ENCODE results near the gene FSIP1. TPM values are rescaled to one million over a fixed set of nuclear protein-coding genes. Genes with fewer than 3 reads are reported as not detected.

FSIP1 gene
- total and polyA plus RNA-seq, 12 donors = 0.15 to 4.4 (median 0.89) TPM

GRCh38 chr15:39690881-39691634 lies 91.6 kb downstream of the FSIP1 start:
- H3K9me3 ChIP-seq = no peaks in the 10 kb centered on the region
- intact Hi-C loops (cut with DNase I) = loop anchor here in 1 of 10 donors (10.0 kb wide), 1 partner anchor 64 kb away; no protein-coding TSS in a partner anchor
- no peaks in the 10 kb centered on the region for H3K36me3 ChIP-seq
- H3K27ac ChIP-seq = no peak overlapping the region
- WGBS, 2 donors = 64 to 72% methylated on average over 6 of the region's 6 CpGs
- H3K4me1 ChIP-seq = no peaks in the 10 kb centered on the region
- H3K4me3 ChIP-seq = no peak overlapping the region
- ATAC-seq = no peak
- TF ChIP-seq, protein P1, sequence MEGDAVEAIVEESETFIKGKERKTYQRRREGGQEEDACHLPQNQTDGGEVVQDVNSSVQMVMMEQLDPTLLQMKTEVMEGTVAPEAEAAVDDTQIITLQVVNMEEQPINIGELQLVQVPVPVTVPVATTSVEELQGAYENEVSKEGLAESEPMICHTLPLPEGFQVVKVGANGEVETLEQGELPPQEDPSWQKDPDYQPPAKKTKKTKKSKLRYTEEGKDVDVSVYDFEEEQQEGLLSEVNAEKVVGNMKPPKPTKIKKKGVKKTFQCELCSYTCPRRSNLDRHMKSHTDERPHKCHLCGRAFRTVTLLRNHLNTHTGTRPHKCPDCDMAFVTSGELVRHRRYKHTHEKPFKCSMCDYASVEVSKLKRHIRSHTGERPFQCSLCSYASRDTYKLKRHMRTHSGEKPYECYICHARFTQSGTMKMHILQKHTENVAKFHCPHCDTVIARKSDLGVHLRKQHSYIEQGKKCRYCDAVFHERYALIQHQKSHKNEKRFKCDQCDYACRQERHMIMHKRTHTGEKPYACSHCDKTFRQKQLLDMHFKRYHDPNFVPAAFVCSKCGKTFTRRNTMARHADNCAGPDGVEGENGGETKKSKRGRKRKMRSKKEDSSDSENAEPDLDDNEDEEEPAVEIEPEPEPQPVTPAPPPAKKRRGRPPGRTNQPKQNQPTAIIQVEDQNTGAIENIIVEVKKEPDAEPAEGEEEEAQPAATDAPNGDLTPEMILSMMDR (IDR thresholded peaks at IDR 0.05) = no peak
- no peaks in the 10 kb centered on the region for H3K27me3 ChIP-seq
- no peak for DNase-seq

DNA sequence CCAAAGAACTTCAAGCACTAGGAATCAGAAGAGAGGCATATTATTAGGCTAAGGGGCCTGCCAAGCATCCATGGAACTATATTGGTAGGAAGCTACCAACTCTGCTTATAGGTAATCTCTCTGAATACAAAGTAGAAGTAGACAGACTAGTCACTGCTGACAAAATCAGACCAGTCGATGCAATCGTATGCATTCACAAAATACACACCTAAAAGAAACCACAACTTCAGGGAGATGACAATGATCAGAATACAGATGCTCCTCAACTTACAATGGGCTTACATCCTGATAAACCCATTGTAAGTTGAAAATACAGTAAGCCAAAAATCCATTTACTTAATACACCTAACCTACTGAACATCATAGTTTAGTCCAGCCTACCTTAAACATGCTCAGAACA lies 94.7 kb downstream of the FSIP1 start:
- no peak overlapping the region for H3K27ac ChIP-seq
- WGBS, 2 donors = 84 to 94% methylated on average over 2 of the region's 2 CpGs
- no peak for ATAC-seq
- TF ChIP-seq, protein P1 (IDR thresholded peaks at IDR 0.05) = no peak
- intact Hi-C loops (cut with DNase I) = loop anchor here in 8 of 10 donors (2.0 to 10.0 kb wide), 6 partner anchors 61 to 197 kb away; no protein-coding TSS in a partner anchor
- DNase-seq = no peak
- H3K9me3 ChIP-seq = no peaks in the 10 kb centered on the region
- H3K4me1 ChIP-seq = no peaks in the 10 kb centered on the region
- H3K36me3 ChIP-seq = no peaks in the 10 kb centered on the region
- H3K4me3 ChIP-seq = no peak overlapping the region
- no peaks in the 10 kb centered on the region for H3K27me3 ChIP-seq

GRCh38 chr15:39685999-39686613 lies 96.5 kb downstream of the FSIP1 start:
- no peak overlapping the region for H3K27ac ChIP-seq
- no peaks in the 10 kb centered on the region for H3K36me3 ChIP-seq
- ATAC-seq (peak in 6 of 8 donors; percentile 59 to 78 (median 66)), DNase-seq (peak in 1 of 2 donors; percentile 32)
- no peaks in the 10 kb centered on the region for H3K9me3 ChIP-seq
- intact Hi-C loops (cut with DNase I) = loop anchor here in 8 of 10 donors (1.0 to 10.0 kb wide), 7 partner anchors 59 to 199 kb away; no protein-coding TSS in a partner anchor
- TF ChIP-seq, protein P1 (IDR thresholded peaks at IDR 0.05) = peak; percentile 55 to 88 (median 84)
- WGBS, 2 donors = 25 to 27% methylated on average over 4 of the region's 4 CpGs
- no peak overlapping the region for H3K4me3 ChIP-seq
- no peaks in the 10 kb centered on the region for H3K4me1 ChIP-seq
- no peaks in the 10 kb centered on the region for H3K27me3 ChIP-seq

DNA sequence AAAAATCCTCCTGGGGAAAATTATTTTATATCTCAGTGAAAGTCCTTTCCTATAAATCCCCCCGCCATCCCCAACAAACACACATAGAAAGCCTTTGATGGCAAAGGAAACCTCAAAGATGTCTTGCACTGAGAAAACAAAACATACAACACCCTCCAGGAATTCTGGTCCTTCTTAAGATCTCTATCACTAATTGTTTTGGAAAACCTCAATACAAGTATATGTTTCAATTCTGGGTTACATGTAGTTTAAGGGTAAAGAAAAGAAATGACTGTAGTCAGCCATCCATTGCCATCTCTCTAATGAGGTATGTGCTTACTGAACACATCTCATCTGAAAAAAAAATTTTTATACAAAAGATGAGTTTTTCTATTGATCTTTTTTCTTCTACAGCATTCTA lies 97.3 kb downstream of the FSIP1 start:
- WGBS, 2 donors = 96 to 100% methylated on average over 1 of the region's 1 CpG
- no peaks in the 10 kb centered on the region for H3K27me3 ChIP-seq
- TF ChIP-seq, protein P1 (IDR thresholded peaks at IDR 0.05) = no peak
- H3K4me3 ChIP-seq = no peak overlapping the region
- DNase-seq (no peak), ATAC-seq (no peak)
- H3K4me1 ChIP-seq = no peaks in the 10 kb centered on the region
- no peaks in the 10 kb centered on the region for H3K36me3 ChIP-seq
- H3K27ac ChIP-seq = no peak overlapping the region
- intact Hi-C loops (cut with DNase I) = loop anchor here in 5 of 10 donors (2.0 to 10.0 kb wide), 5 partner anchors 58 to 199 kb away; no protein-coding TSS in a partner anchor
- no peaks in the 10 kb centered on the region for H3K9me3 ChIP-seq

Data from heart right ventricle (tissue), 16 donors.